NCI-H1092 treated with DMSO at 0.1 percent for 48 hours (cell line): Measurements from ENCODE around the gene NOP9.
"Not testable (repeated sequence)": the region's sequence is repeated elsewhere in the genome, so short reads cannot be mapped to it uniquely, and the experiment has no call there.

ENCODE experiments used
- DNase-seq: peaks from one replicate; lab custom pipeline; 2025; lab: John Stamatoyannopoulos, UW

The NOP9 gene

GRCh38 chr14:24325963-24326362 lies 26.3 kb downstream of the NOP9 start:
- no peak for DNase-seq

- no peak for DNase-seq
These were observed 27.7 kb downstream of the NOP9 start for GRCh38 chr14:24327303-24327702.

- not testable (repeated sequence) for DNase-seq
These were observed 28.3 kb downstream of the NOP9 start for GRCh38 chr14:24327914-24328313.

GRCh38 chr14:24329073-24329663 lies 29.5 kb downstream of the NOP9 start:
- no peak for DNase-seq

- no peak for DNase-seq
These were observed 30.1 kb downstream of the NOP9 start for GRCh38 chr14:24329736-24330135.

GRCh38 chr14:24330973-24331674 lies 31.5 kb downstream of the NOP9 start:
- DNase-seq: no peak

- no peak for DNase-seq
These were observed 32.1 kb downstream of the NOP9 start for GRCh38 chr14:24331731-24332267.

GRCh38 chr14:24332268-24332993 lies 32.8 kb downstream of the NOP9 start:
- DNase-seq: peak; percentile 49

GRCh38 chr14:24334431-24335291 lies 35.0 kb downstream of the NOP9 start, which contains the start of gene ADCY4:
TSS of gene ADCY4 (minus strand) at chr14:24335071. CDS start at chr14:24334652, 419 bp downstream.
- no peak for DNase-seq

- no peak for DNase-seq
These were observed 36.0 kb downstream of the NOP9 start for GRCh38 chr14:24335461-24336171.

GRCh38 chr14:24337144-24337823 lies 37.6 kb downstream of the NOP9 start:
- no peak for DNase-seq

- no peak for DNase-seq
These were observed 38.1 kb downstream of the NOP9 start for GRCh38 chr14:24337824-24338175.

GRCh38 chr14:24338843-24339242 lies 39.2 kb downstream of the NOP9 start:
- DNase-seq: no peak

- DNase-seq: no peak
These were observed 39.9 kb downstream of the NOP9 start, which contains the start of gene RIPK3 for GRCh38 chr14:24339284-24340151. TSS of gene RIPK3 (minus strand) at chr14:24339991. CDS start at chr14:24339826, 165 bp downstream.

- no peak for DNase-seq
These were observed 41.0 kb downstream of the NOP9 start for GRCh38 chr14:24340606-24341005.

GRCh38 chr14:24342889-24343288 lies 43.2 kb downstream of the NOP9 start:
- no peak for DNase-seq

- no peak for DNase-seq
These were observed 44.4 kb downstream of the NOP9 start for GRCh38 chr14:24343795-24344660.

GRCh38 chr14:24347134-24347533 lies 47.5 kb downstream of the NOP9 start:
- no peak for DNase-seq

- DNase-seq: no peak
These were observed 48.5 kb downstream of the NOP9 start for GRCh38 chr14:24348186-24348585.
